Liver (tissue), 3 donors: Measurements from ENCODE around the gene ANKRD44.

Source experiments
- FOXA1 ChIP-seq: IDR thresholded peaks from 2 replicates; pipeline ENCODE4 v1.6.1; 2016; ENCODE audit warnings: antibody characterized with exemption
- GABPA ChIP-seq, 2 donors: IDR thresholded peaks in 1 of 2; conservative IDR thresholded peaks in 1 of 2; 2 replicates each; pipeline ENCODE4 v1.6.1; 2016; ENCODE audit warnings: antibody characterized with exemption in 2 of 2, mild to moderate bottlenecking in 1 of 2, moderate library complexity in 1 of 2
- JUND ChIP-seq, 2 donors: IDR thresholded peaks; 2 replicates each; pipeline ENCODE4 v1.6.1; 2016; ENCODE audit warnings: antibody characterized with exemption in 2 of 2
- RAD21 ChIP-seq, 2 donors: IDR thresholded peaks; 2 replicates each; pipeline ENCODE4 v1.6.1; 2016; ENCODE audit warnings: antibody characterized with exemption in 2 of 2, mild to moderate bottlenecking in 2 of 2
- RXRA ChIP-seq, 2 donors: IDR thresholded peaks; 2 replicates each; pipeline ENCODE4 v1.6.1; 2017 to 2018; ENCODE audit warnings: antibody characterized with exemption in 2 of 2, mild to moderate bottlenecking in 1 of 2
- SP1 ChIP-seq: IDR thresholded peaks from 2 replicates; pipeline ENCODE4 v1.6.1; 2018; ENCODE audit warnings: antibody characterized with exemption, mild to moderate bottlenecking
- TAF1 ChIP-seq: conservative IDR thresholded peaks from 2 replicates; pipeline ENCODE4 v1.6.1; 2016; ENCODE audit warnings: antibody characterized with exemption, mild to moderate bottlenecking
- YY1 ChIP-seq: IDR thresholded peaks from 2 replicates; pipeline ENCODE4 v1.6.1; 2016; ENCODE audit warnings: antibody characterized with exemption, mild to moderate bottlenecking
- TF ChIP-seq, protein P1 (sequence below): fragments of 150-350 bp; IDR thresholded peaks from 2 replicates; pipeline ENCODE4 v1.5.1; 2017; ENCODE audit warnings: improper control_type of control experiment, low read depth, low read length; ENCODE audit not compliant: missing input control
- TF ChIP-seq, protein P2 (sequence below): IDR thresholded peaks from 2 replicates; pipeline ENCODE4 v1.6.1; 2016; ENCODE audit warnings: antibody characterized with exemption
- TF ChIP-seq, protein P3 (sequence below): IDR thresholded peaks from 2 replicates; pipeline ENCODE4 v1.6.1; 2016; ENCODE audit warnings: antibody characterized with exemption
- TF ChIP-seq, protein P4 (sequence below): IDR thresholded peaks from 2 replicates; pipeline ENCODE4 v1.6.1; 2016; ENCODE audit warnings: antibody characterized with exemption, mild to moderate bottlenecking
- donor health status: healthy.
- donor health status: healthy.

DNA sequence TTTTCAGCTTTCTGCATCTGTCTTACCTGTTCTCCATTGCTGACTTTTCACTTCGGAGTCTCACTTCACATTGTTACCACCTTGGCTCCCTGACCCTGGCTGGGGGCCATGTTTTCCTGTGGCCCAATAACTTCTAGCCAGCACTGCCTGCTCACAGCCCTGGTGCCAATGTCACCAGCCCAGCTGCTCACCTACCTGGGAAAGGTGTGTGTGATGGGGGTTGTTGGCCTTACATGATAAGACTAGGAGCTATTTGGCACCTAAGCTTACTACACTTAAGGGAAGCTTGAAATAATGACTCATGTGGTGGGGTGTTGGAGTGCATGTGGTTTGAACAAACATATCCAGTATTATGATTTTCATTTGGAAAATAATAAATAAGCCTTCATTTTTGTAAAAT lies 346.6 kb downstream of the ANKRD44 start:
- no peak for TF ChIP-seq TAF1
- TF ChIP-seq, protein P1, sequence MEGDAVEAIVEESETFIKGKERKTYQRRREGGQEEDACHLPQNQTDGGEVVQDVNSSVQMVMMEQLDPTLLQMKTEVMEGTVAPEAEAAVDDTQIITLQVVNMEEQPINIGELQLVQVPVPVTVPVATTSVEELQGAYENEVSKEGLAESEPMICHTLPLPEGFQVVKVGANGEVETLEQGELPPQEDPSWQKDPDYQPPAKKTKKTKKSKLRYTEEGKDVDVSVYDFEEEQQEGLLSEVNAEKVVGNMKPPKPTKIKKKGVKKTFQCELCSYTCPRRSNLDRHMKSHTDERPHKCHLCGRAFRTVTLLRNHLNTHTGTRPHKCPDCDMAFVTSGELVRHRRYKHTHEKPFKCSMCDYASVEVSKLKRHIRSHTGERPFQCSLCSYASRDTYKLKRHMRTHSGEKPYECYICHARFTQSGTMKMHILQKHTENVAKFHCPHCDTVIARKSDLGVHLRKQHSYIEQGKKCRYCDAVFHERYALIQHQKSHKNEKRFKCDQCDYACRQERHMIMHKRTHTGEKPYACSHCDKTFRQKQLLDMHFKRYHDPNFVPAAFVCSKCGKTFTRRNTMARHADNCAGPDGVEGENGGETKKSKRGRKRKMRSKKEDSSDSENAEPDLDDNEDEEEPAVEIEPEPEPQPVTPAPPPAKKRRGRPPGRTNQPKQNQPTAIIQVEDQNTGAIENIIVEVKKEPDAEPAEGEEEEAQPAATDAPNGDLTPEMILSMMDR = no peak
- no peak for TF ChIP-seq RXRA (IDR thresholded peaks at IDR 0.05)
- no peak for TF ChIP-seq SP1
- no peak for TF ChIP-seq RAD21 (IDR thresholded peaks at IDR 0.05)
- TF ChIP-seq, protein P2, sequence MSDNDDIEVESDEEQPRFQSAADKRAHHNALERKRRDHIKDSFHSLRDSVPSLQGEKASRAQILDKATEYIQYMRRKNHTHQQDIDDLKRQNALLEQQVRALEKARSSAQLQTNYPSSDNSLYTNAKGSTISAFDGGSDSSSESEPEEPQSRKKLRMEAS = no peak
- TF ChIP-seq, protein P3, sequence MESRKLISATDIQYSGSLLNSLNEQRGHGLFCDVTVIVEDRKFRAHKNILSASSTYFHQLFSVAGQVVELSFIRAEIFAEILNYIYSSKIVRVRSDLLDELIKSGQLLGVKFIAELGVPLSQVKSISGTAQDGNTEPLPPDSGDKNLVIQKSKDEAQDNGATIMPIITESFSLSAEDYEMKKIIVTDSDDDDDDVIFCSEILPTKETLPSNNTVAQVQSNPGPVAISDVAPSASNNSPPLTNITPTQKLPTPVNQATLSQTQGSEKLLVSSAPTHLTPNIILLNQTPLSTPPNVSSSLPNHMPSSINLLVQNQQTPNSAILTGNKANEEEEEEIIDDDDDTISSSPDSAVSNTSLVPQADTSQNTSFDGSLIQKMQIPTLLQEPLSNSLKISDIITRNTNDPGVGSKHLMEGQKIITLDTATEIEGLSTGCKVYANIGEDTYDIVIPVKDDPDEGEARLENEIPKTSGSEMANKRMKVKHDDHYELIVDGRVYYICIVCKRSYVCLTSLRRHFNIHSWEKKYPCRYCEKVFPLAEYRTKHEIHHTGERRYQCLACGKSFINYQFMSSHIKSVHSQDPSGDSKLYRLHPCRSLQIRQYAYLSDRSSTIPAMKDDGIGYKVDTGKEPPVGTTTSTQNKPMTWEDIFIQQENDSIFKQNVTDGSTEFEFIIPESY = no peak
- TF ChIP-seq, protein P4, sequence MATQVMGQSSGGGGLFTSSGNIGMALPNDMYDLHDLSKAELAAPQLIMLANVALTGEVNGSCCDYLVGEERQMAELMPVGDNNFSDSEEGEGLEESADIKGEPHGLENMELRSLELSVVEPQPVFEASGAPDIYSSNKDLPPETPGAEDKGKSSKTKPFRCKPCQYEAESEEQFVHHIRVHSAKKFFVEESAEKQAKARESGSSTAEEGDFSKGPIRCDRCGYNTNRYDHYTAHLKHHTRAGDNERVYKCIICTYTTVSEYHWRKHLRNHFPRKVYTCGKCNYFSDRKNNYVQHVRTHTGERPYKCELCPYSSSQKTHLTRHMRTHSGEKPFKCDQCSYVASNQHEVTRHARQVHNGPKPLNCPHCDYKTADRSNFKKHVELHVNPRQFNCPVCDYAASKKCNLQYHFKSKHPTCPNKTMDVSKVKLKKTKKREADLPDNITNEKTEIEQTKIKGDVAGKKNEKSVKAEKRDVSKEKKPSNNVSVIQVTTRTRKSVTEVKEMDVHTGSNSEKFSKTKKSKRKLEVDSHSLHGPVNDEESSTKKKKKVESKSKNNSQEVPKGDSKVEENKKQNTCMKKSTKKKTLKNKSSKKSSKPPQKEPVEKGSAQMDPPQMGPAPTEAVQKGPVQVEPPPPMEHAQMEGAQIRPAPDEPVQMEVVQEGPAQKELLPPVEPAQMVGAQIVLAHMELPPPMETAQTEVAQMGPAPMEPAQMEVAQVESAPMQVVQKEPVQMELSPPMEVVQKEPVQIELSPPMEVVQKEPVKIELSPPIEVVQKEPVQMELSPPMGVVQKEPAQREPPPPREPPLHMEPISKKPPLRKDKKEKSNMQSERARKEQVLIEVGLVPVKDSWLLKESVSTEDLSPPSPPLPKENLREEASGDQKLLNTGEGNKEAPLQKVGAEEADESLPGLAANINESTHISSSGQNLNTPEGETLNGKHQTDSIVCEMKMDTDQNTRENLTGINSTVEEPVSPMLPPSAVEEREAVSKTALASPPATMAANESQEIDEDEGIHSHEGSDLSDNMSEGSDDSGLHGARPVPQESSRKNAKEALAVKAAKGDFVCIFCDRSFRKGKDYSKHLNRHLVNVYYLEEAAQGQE = no peak
- no peak for TF ChIP-seq FOXA1
- TF ChIP-seq YY1 = no peak
- no peak for TF ChIP-seq JUND (IDR thresholded peaks at IDR 0.05)
- no peak for TF ChIP-seq GABPA (IDR thresholded peaks at IDR 0.05 in 1 of 2, conservative IDR thresholded peaks at IDR 0.05 in 1 of 2)
